Measurements from ENCODE around the gene SIDT2.
"Not testable (repeated sequence)": the region's sequence is repeated elsewhere in the genome, so short reads cannot be mapped to it uniquely, and the experiment has no call there.

The SIDT2 gene

DNA sequence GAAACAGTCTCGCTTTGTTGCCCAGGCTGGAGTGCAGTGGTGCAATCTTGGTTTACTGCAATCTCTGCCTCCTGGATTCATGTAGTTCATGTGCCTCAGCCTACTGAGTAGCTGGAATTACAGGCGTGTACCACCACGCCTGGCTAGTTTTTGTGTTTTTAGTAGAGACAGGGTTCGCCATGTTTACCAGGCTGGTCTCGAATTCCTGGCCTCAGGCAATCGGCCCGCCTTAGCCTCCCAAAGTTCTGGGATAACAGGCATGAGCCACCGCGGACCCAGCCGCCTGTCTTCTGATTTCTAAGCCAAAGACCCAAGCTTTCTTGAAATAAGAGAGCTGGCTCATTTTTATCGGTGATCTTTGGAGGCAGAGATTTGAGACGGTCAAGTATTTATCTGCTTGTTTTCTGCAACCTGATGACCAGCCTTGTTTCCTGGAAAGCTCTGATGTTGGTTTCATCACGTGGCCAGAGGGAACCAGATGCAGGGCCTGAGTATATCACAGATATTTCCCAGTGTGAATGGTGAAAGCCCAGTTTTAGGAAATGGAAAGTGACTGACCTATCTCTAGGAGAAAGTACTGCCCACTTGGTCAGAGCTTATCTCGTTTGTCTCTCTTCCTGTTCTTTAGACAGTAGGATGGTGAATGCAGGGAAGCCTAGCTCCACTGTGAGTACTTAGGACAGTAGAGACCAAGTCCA, 5.7 kb upstream of the SIDT2 start:
- DNase-seq (ENCODE audit: low read depth): no peak

DNA sequence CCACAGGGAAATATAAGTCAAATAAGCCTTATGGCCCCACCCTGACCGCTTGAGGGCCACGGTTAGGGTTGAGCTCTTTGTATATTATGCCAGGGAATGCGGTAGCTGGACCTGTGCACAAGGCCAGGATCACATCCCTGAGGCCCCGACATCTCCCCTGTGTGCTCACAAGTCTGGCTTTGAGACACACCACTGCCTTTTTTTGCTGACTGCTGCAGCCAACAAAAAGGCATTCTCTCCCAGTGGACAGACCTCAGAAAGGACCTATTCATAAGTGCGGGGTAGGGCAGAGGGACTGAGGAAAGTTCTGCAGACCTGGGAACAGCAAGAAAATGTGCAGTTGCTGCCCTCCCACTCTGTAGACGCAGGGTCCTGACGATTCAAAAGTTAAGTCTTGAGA, 3.4 kb upstream of the SIDT2 start:
- DNase-seq (ENCODE audit: low read depth): no peak

DNA sequence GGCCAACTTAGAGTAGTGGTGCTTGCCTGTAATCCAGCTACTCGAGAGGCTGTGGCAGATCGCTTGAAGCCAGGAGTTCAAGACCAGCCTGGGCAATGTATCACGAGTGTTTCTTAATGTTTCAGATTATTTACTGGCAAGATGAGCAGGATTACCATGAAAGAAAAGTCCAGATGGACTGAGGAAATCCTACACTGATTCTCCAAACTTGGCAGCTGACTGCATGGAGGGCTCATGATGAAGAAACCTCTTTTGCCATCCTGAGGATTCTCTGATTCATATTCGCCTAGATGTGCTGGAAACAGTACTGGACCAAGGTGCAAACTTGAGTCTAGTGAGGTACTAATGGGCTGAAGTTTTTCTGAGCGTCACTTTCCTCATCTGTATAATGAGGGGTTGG, 2.8 kb upstream of the SIDT2 start:
- no peak for DNase-seq (ENCODE audit: low read depth)

DNA sequence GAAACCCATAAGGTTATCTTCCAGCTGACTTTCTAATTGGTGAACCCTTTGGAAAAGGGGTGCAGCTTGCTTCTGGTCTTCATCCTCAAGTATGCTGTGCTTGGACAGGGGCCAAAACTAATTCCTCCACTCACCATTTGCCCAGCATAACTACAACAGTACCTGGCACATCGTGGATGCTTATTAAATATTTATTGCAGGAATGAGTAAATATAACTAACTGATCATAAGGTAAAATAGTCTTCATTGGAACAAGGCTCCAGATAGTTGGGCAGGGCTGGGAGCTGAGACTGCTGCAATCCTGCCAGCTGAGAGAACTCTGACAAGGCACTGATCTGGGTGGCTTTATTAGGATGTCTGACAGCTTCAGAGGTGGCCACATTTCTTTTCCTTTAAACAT, 2.4 kb upstream of the SIDT2 start:
- no peak for DNase-seq (ENCODE audit: low read depth)

DNA sequence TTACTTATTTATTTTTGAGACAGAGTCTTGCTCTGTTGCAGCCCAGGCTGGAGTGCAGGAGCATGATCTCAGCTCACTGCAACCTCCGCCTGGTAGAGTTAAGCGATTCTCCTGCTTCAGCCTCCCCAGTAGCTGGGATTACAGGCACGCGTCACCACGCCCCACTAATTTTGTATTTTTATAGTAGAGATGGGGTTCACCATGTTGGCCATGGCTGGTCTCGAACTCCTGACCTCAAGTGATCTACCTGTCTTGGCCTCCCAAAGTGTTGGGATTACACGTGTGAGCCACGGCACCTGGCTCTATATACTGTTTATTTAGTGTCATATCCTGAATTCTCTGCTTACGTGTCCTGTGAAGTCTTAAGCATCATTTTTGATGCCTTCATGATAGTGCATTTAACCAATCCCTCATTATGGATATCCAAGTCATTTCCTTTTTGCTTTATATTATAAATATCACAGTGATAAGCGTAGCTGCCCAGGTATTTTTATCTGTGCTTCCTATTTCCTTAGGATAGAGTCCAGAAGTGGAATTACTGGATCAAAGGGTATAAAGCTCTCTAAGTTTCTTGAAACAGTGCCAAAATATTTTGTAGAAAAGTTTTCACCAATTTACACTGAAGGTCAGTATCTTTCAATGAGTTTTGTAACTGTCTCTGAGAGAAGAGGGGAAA, 871 bp upstream of the SIDT2 start:
- no peak for DNase-seq (ENCODE audit: low read depth)

DNA sequence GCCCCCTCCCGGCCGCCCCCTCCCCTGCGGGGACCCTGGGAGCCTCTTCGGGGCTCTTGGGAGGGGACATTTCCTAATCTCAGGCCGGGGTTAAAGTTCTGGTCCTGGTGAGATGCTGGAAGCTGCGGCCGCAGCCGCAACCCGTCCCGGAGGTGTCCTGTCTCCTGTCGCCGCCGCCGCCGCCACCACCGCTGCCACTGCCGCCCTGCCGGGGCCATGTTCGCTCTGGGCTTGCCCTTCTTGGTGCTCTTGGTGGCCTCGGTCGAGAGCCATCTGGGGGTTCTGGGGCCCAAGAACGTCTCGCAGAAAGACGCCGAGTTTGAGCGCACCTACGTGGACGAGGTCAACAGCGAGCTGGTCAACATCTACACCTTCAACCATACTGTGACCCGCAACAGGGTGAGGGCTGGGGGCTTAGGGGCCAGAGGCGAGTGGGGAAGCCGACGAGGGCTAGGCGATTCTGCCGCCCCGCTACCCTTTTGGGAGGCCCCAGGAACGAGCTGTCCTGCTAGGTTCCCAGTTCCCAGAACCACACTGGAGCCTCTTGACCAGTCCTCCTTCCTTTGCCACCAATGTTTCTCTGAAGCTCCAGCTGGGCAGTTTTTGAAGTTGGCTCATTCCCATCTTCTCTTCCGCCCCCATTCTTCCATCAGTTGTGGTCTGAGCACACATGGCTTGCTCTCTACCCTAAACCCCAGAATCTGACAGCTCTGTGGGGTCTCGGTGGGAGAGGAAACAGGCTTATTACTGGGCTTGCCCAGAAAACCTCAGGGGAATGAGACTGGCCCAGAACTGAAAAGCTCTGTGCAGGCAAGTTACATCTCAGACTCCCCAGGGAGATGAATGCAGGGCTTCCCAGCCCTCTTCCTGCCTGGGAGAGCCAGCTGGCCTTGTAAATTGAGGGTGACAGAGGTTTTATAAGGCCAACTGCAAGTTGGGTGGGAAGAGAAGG, 781 bp downstream of the SIDT2 start:
- DNase-seq (ENCODE audit: low read depth): no peak

DNA sequence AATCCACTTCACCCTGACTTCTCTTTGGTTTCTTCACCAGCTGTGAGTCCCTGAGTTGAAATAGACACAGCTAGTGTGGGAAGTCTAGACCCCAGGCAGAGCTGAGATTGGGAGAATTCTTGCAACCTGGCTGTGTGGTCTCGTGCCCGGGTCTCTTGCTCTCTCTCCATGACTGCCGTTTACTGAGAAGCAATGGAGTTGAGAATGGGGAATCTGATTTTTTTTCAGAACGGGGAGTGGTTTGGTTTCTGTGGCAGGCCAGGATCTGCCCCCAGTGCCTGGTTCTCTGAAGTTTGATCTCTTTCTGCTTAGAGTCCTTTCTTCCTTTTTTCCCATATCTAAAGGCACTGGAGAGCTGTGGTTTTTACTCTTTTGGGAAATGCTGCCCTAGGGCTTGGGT, 1.5 kb downstream of the SIDT2 start:
- no peak for DNase-seq (ENCODE audit: low read depth)

DNA sequence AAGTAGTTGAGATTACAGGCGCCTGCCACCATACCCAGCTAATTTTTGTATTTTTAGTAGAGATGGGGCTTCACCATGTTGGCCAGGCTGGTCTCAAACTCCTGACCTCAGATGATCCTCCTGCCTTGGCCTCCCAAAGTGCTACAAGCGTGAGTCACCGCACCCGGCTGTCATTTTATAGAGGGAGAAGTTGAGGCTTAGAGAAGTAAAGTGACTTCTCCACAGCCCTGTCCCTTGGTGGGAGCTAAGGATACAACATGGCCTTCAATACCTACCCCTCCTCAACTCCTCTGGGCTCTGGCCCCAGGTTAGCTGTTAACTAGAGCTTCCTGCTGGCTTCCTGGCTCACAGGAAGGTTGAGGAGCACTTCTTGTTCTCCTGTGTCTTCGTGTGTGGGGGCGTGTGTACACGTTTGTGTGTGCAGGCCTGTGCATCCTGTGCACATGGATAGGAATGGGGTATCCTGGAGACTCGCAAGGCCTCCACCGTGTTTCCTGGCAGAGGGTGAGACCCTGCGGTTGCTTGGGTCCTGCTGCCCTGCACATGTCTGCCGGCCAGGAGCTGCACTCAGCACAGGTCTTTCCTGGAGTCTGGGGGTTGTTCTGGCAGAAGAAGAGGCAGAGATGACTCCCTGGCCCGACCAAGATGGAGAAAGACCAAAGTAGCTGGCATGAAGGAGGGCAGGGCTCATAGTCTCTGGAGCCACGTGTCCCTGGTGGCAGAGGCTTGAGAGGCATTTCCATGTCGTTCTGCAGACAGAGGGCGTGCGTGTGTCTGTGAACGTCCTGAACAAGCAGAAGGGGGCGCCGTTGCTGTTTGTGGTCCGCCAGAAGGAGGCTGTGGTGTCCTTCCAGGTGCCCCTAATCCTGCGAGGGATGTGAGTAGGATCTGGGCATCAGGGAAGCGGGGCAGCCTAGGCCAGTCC, 2.4 kb downstream of the SIDT2 start:
- no peak for DNase-seq (ENCODE audit: low read depth)

DNA sequence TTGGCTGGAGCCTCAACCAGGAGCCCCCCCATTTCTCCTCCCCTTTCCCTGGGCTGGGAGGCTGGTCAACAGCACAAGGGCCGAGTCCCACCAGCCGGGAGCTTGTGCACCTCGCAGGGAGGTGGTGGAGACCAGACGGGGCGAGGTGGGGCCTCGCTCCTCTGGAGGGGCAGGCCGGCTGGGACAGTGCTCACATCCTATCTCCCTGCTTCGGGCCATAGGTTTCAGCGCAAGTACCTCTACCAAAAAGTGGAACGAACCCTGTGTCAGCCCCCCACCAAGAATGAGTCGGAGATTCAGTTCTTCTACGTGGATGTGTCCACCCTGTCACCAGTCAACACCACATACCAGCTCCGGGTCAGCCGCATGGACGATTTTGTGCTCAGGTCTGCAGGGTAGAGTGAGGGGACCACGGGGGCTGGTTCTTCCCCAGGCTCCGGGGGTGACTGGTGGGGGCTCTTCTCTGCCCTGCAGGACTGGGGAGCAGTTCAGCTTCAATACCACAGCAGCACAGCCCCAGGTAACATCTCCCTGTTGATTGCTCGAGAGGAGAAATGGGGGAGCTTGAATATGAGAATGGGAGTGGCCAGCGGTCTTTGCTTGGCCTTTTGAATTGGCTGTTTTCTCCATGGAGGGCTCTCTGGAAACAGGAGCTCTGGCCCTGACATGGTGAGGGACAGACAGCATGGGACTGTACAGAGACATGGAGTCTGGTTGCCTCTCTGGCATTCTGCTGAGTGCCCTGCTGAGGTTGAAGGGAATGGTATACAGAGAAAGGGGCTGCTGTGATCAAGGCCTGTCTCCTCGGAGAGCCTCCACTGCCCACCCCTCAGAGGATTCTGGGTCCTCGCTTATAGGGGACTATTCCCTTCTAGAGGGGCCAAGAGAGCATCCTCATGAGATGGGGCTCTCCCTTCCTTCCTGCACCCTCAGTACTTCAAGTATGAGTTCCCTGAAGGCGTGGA, 3.3 kb downstream of the SIDT2 start:
- DNase-seq (ENCODE audit: low read depth): no peak

DNA sequence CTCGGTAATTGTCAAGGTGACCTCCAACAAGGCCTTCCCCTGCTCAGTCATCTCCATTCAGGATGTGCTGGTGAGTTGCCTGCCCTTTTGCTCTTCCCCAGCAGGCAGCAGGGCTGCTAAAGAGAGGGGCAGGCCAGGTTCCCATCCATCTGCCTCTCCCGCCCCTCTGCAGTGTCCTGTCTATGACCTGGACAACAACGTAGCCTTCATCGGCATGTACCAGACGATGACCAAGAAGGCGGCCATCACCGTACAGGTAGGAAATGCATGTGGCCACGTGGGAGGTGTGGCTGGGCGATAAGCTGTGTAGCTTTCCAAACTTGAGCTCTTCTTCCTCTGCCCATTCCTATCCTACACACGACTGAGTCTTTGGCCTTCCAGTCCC, 4.0 kb downstream of the SIDT2 start:
- DNase-seq (ENCODE audit: low read depth): no peak

DNA sequence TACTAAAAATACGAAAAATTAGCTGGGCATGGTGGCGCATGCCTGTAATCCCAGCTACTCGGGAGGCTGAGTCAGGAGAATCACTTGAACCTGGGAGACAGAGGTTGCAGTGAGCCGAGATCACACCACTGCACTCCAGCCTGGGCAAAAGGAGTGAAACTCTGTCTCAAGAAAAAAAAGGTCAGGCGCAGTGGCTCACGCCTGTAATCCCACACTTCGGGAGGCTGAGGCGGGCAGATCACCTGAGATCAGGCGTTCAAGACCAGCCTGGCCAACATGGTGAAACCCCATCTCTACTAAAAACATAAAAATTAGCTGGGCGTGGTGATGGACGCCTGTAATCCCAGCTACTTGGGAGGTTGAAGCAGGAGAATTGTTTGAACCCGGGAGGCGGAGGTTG, 4.6 kb downstream of the SIDT2 start:
- DNase-seq (ENCODE audit: low read depth): not testable (repeated sequence)

DNA sequence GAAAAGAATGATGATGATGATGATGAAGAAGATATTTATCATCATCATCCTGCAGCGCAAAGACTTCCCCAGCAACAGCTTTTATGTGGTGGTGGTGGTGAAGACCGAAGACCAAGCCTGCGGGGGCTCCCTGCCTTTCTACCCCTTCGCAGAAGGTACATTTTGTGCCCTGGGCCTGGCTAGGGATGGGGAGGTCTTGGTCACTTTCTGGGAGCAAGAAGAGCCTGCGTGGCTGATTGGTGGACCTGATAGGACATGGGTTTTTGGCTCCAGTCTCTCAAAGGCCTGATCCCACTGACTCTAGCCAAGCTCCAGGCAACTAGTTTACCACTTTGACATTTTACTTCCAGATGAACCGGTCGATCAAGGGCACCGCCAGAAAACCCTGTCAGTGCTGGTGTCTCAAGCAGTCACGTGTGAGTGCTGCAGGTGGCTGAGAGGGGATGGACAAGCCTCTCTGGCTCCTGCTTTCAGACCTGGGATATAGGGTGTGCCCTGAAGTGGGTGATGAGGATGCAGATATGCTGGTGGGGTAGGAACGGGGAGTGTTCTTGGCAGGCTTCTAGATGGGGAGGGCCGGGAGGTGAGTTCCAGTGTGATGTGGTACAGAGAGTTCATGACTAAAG, 5.3 kb downstream of the SIDT2 start:
- no peak for DNase-seq (ENCODE audit: low read depth)

DNA sequence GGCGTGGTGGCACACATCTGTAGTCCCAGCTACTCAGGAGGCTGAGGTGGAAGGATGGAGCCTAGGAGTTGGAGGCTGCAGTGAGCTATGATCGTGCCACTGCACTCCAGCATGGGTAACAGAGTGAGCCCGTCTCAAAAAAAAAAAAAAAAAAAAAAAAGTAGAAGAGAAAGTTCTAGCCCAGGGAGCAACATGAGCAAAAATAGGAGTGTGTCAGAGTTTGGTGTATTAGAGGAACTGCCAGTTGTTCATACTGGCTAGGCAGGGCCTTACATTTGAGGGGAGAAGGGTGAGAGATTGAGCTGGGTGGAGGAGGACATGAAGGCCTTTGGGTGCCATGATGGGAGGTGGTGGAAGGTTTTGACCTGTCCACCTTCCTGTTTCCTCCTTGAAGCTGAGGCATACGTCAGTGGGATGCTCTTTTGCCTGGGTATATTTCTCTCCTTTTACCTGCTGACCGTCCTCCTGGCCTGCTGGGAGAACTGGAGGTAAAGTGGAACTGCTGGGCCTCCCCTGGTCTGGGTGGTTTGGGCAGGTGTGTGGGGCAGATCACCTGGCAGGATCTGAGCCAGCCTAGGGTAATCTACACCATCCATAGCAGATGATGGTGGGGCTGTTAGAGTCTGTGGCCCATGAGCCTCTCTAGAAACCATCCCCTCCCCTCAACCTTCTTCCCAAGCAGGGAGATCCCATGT, 7.3 kb downstream of the SIDT2 start:
- no peak for DNase-seq (ENCODE audit: low read depth)

DNA sequence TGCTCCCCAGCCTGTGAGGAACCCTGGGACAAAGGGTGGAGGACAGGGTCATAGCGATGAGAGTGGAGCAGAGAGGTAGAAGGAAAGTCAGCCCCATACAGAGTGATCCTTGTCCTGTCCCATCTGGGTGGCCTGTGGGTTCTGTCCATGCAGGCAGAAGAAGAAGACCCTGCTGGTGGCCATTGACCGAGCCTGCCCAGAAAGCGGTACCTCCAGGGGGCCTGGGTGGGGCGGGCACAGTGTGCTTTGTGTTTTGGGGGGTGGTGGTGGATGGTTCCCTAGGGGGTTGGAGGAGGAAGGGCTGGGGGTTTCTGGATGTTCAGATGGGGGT, 7.9 kb downstream of the SIDT2 start:
- DNase-seq (ENCODE audit: low read depth): no peak

DNA sequence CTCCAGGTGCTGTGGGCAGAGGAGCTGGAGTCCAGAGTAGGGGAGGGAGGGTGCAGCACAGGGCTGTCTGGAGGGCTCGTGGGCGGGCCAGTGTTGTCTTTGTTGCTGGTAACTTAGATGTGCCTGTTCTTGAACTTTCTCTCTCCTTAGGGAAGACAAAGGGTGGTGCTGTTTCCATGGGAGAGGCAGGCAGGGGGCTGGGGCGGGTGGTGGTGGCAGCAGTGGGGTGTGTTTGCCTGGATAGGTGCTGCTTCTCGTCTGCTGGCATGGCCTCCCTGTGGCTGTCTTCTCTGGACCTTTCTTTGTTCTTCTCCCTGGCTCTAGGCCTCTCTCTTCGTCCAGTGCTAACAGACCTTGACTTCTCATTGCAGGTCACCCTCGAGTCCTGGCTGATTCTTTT, 8.5 kb downstream of the SIDT2 start:
- no peak for DNase-seq (ENCODE audit: low read depth)

DNA sequence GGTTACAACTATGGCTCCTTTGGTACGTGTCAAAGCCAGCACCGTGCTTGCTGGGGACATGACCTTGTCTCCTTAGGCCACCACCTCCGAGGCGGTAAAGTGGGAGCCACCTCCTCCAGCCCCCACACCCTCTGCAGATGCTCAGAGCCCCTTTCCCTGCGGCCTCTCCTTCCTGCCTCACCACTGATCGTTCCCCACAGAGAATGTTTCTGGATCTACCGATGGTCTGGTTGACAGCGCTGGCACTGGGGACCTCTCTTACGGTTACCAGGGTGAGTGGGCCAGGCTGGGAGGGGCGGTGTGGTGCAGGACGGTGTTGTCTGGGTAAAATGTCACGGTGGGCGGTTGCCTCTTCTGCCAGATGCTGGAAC, 8.9 kb downstream of the SIDT2 start:
- DNase-seq (ENCODE audit: low read depth): no peak

DNA sequence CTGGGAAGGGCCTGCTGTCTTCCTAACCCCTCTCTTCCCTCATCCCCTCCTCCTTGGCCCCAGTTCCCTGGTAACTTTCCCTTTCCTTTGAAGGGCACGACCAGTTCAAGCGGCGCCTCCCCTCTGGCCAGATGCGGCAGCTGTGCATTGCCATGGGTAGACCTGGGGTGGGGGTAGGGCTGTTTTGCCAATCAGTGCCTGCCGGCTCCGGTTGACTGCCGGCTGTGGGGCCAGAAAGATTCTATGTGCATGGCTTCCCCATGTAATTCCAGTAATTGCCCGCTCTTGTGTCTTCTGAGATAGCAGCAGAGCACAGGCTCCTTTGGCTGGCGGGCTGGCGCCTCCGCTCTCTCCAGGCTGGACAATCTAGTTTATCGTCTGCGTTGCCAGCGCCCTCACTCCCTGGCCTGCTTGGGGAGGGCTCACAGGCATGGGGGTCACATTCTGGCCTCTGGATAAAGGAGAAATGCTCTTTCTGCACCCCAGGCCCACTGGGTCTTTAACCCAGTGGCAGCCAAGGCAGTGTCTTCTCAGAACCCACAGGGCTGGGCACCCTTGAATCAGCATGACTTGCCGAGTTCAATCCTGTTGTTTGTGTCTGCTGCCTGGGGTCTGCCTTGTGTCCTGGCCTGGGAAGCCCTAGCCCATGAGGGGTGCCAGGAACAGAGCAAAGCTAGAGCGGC, 9.4 kb downstream of the SIDT2 start:
- no peak for DNase-seq (ENCODE audit: low read depth)

DNA sequence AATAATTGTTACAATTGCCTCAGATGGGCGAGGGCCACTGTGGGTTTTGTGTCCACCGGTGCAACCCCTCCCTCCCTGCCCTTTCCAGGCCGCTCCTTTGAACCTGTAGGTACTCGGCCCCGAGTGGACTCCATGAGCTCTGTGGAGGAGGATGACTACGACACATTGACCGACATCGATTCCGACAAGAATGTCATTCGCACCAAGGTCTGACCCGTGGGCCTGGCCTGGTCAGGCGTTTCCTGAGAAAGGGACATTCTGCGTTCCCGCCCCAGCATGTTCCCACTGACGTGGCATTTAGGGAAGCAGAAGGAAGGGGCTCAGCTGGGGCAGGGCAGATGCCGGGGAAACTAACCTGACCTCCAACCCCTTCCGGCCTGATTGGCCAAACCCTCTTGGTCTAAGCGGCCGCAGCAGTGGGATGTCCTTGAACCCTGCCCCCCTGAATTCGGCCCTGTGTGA, 10.1 kb downstream of the SIDT2 start:
- no peak for DNase-seq (ENCODE audit: low read depth)

All from HS-27A (cell line).